ENCODE measurements around the gene BATF.

BATF gene

GRCh38 chr14:75521415-75522199 is 662 bp upstream of the BATF start:
- H3K9ac ChIP-seq, result no peak overlapping the region
- H3K27ac ChIP-seq, result peak overlapping the region; percentile 95
- no peaks in the 10 kb centered on the region for H3K36me3 ChIP-seq (ENCODE audit: control insufficient read depth, insufficient read depth, low read length)
- peaks cover 25% of the 10 kb centered on the region for H3K79me2 ChIP-seq
- H3K4me3 ChIP-seq (ENCODE audit: low read depth, low read length), result peak overlapping the region; percentile 59
- H3K27me3 ChIP-seq (ENCODE audit: control insufficient read depth, insufficient read depth, low read length), result no peaks in the 10 kb centered on the region
- no peak for TF ChIP-seq CTCF (IDR thresholded peaks at IDR 0.05)
- peaks cover 53% of the 10 kb centered on the region for H3K4me1 ChIP-seq
- H2AFZ ChIP-seq, result peak overlapping the region; percentile 92
- peak overlapping the region; percentile 77 for H3K4me2 ChIP-seq (ENCODE audit: low read length)
- H3K9me3 ChIP-seq (ENCODE audit: control insufficient read depth, low read length), result no peaks in the 10 kb centered on the region

GRCh38 chr14:75522983-75523318 is 682 bp downstream of the BATF start:
- H3K4me1 ChIP-seq, result peaks cover 53% of the 10 kb centered on the region
- peaks cover 33% of the 10 kb centered on the region for H3K79me2 ChIP-seq
- H2AFZ ChIP-seq, result peak overlapping the region; percentile 92
- H3K4me3 ChIP-seq (ENCODE audit: low read depth, low read length), result peak overlapping the region; percentile 59
- no peaks in the 10 kb centered on the region for H3K27me3 ChIP-seq (ENCODE audit: control insufficient read depth, insufficient read depth, low read length)
- peak overlapping the region; percentile 47 for H3K9ac ChIP-seq
- peak overlapping the region; percentile 95 for H3K27ac ChIP-seq
- no peak for TF ChIP-seq CTCF (IDR thresholded peaks at IDR 0.05)
- H3K4me2 ChIP-seq (ENCODE audit: low read length), result peak overlapping the region; percentile 77
- H3K9me3 ChIP-seq (ENCODE audit: control insufficient read depth, low read length), result no peaks in the 10 kb centered on the region
- no peaks in the 10 kb centered on the region for H3K36me3 ChIP-seq (ENCODE audit: control insufficient read depth, insufficient read depth, low read length)

- no peak overlapping the region for H3K9ac ChIP-seq
- H2AFZ ChIP-seq, result peak overlapping the region; percentile 92
- H3K9me3 ChIP-seq (ENCODE audit: control insufficient read depth, low read length), result no peaks in the 10 kb centered on the region
- peak overlapping the region; percentile 95 for H3K27ac ChIP-seq
- no peaks in the 10 kb centered on the region for H3K27me3 ChIP-seq (ENCODE audit: control insufficient read depth, insufficient read depth, low read length)
- H3K4me1 ChIP-seq, result peaks cover 53% of the 10 kb centered on the region
- peak overlapping the region; percentile 77 for H3K4me2 ChIP-seq (ENCODE audit: low read length)
- TF ChIP-seq CTCF (IDR thresholded peaks at IDR 0.05), result no peak
- peaks cover 40% of the 10 kb centered on the region for H3K79me2 ChIP-seq
- H3K4me3 ChIP-seq (ENCODE audit: low read depth, low read length), result peak overlapping the region; percentile 59
- H3K36me3 ChIP-seq (ENCODE audit: control insufficient read depth, insufficient read depth, low read length), result no peaks in the 10 kb centered on the region
Measured at GRCh38 chr14:75523771-75524171, 1.5 kb downstream of the BATF start.

GRCh38 chr14:75525969-75526368 is 3.7 kb downstream of the BATF start:
- H3K4me3 ChIP-seq (ENCODE audit: low read depth, low read length), result no peak overlapping the region
- TF ChIP-seq CTCF (IDR thresholded peaks at IDR 0.05), result no peak

More at GRCh38 chr14:75525969-75526368, 3.7 kb downstream of the BATF start:
- Histone ChIP-seq H2AFZ (no peak overlapping the region), H3K27me3 (ENCODE audit: control insufficient read depth, insufficient read depth, low read length) (no peaks in the 10 kb centered on the region), H3K9me3 (ENCODE audit: control insufficient read depth, low read length) (no peaks in the 10 kb centered on the region), H3K79me2 (peaks cover 44% of the 10 kb centered on the region), H3K27ac (no peak overlapping the region), H3K36me3 (ENCODE audit: control insufficient read depth, insufficient read depth, low read length) (no peaks in the 10 kb centered on the region), H3K4me1 (peaks cover 38% of the 10 kb centered on the region), H3K4me2 (ENCODE audit: low read length) (no peak overlapping the region), H3K9ac (no peak overlapping the region)

Measured in parathyroid adenoma (tissue), 2 donors.